EL (cell line): ENCODE measurements around the gene UBE2S.
"Not testable (repeated sequence)": the region's sequence is repeated elsewhere in the genome, so short reads cannot be mapped to it uniquely, and the experiment has no call there.

Experiments used
- DNase-seq: peaks from one replicate; pipeline ENCODE4 v3.0.0-alpha.2; 2016

Gene UBE2S

GRCh38 chr19:55402509-55402908 lies 5.1 kb downstream of the UBE2S start:
- DNase-seq = no peak

DNA sequence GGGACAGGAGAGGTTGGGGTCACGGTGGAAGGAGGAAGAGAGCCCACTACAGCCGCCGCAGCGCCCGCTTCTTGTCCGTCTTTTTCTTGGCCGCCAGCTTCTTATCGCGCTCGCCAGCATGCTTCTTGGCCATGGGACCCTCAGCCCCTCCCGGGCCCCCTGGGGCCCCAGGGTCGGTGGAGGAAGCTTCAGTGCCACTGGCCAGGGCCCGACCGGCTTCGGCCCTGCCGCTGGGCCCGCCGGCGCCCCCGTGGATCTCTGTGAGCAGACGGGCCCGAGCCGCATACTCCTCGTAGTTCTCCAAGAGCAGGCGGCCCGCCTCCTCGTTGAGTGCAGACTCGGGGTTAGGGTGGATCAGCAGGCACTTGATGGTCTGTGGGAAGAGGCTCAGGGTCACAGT lies 6.2 kb downstream of the UBE2S start:
- DNase-seq = not testable (repeated sequence)

DNA sequence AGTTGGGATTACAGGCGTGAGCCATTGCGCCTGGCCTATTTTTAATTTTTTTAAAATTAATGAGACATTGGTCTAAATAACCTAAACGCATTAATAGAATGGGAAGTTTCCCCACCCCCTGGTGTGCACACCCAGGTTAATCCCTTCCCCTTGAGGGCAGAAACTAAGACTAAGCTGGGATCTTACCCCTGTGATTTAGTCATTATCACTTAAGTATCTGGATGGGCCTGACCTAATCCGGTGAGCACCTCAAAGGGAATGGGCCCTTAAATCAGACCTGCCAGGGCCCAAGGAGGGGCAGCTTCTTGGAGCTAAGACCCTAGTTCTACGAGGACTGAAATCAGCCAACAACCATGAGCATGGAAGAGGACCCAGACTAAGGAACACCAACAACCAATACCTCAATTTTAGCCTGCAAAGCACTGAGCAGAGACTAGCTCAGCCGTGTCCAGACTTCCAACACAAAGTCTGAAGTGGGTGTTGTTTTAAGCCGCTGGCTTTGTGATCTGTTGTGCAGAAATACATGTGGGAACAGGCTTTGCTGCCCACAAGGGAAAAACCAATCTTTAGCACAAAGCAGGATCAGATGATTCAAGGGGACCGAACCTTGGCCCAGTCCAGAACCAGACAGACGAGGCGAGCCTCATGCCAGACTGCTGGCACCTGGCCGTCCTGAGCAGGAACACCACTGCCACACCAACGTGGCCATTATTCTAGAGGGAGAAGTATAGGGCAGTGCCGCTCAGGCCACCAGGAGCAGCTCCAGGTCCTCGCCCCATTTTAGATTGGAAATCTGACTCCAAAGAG lies 7.1 kb downstream of the UBE2S start:
- DNase-seq = no peak

- DNase-seq = no peak
Observed at GRCh38 chr19:55398200-55398925, 9.2 kb downstream of the UBE2S start.

DNA sequence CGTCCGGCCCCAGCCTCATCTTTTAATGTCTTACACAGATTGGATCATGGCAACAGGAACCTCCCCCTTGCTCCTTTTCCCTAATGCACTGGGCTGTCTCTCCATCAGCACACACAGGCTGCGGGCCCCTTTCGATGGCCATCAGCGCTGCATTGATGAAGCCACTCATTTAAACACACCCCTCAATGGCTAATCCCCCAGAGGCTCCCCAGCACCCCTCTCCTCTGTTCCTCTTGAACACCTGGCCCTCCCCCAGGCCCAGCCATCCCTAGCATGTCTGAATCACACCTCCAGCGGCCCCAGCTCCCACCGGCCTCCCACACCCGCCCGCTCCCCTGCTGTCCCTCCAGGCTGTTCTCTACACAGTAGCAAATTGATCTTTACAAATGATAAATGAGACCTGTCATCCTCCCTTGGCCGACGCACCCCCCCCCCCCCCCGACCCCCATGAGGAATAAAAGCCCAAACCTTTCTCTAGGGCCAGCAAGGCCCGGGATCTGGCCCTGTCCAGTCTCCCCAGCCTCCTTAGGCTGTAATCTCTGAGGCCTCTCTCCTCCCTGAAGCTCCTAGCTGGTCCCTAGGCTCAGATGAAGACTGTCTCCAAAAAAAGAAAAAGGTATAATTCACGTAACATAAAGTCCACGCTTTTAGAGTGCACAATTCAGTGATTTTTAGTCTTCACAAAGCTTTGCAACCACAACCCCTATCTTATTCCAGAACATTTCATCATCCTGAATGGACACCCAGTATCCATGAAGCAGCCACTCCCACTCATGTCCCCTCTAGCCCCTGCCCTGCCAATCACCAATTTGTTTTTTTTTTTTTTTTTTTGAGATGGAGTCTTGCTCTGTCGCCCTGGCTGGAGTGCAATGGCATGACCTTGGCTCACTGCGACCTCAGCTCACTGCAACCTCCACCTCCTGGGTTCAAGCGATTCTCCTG lies 14.5 kb downstream of the UBE2S start:
- DNase-seq = no peak

DNA sequence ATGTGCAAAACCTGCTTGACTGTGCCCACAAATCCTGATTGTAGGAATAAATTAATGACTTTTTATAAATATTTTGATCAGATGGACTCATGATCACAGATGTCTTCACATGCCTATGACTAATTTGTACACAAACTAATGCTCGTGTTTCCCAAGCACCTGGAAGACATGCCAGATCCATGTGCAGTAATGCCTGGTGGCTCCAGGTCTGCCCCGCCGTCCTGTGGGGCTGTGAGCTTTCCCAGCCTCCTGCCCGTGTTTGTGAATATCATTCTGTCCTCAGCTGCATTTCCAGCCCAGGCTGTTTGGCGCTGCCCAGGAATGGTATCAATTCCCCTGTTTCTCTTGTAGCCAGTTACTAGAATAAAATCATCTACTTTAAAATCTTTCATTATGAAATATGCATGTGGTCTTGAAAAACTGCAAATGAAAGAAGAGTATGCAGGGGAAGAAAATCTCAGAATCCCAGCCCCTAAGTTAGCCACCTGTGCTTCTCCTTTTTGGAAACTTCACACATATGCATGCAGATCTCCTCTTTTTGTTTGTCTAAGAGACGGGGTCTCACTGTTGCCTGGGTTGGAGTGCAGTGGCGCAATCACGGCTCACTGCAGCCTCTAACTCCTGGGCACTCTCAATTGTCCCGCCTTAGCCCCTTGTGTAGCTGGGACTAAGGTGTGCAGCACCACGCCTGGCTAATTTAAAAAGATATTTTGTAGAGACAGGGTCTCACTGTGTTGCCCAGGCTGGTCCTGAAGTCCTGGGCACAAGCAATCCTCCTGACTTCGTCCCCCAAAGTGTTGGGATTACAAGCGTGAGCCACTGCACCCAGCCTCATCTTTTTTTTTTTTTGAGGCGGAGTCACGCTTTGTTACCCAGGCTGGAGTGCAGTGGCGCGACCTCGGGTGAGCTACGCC lies 15.6 kb downstream of the UBE2S start:
- DNase-seq = no peak

DNA sequence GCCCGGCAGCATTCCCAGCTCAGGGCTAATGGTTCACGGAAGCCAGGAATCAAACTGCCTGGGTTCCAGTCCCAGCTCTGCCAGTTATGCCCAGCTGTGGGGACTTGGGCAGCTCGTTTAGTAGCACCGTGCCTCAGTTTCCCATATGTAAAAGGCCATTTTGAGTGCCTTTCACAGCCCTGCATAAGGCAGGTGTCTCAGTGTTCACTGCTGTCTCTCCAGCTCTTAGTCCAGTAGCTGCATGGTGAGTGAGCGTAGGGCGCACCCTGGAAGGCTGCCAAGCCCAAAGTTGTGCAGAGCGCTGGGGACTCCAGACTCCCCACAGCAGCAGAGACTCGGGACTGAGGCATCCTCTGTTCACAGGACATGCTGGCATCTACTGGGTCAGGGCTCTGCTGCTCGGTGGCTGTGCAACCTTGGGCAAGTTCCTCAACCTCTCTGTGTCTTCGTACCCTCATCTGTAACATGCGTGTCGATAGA lies 16.4 kb downstream of the UBE2S start:
- DNase-seq = no peak

DNA sequence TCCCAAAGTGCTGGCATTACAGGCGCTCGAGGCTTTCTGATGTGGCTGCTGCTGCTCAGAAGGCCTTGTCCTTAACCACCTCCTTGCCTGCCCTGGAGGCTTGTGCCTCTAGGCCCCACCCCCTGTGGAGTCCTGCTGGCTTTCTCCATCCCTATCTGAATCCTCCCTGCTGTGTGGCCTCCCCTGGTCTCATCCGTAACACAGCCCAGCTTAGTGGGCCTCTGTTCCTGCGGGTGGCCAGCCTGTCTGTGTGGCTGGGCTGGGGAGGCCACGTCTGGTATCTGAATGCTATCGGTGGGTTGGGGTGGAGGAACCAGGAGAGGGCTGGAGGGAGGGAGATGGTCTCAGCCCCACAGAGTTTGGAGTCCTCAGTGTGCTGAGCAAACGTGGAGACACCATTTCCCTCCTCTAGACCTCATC lies 17.1 kb downstream of the UBE2S start:
- DNase-seq = peak; percentile 34

- no peak for DNase-seq
Observed at GRCh38 chr19:55389386-55390317, 17.9 kb downstream of the UBE2S start.

DNA sequence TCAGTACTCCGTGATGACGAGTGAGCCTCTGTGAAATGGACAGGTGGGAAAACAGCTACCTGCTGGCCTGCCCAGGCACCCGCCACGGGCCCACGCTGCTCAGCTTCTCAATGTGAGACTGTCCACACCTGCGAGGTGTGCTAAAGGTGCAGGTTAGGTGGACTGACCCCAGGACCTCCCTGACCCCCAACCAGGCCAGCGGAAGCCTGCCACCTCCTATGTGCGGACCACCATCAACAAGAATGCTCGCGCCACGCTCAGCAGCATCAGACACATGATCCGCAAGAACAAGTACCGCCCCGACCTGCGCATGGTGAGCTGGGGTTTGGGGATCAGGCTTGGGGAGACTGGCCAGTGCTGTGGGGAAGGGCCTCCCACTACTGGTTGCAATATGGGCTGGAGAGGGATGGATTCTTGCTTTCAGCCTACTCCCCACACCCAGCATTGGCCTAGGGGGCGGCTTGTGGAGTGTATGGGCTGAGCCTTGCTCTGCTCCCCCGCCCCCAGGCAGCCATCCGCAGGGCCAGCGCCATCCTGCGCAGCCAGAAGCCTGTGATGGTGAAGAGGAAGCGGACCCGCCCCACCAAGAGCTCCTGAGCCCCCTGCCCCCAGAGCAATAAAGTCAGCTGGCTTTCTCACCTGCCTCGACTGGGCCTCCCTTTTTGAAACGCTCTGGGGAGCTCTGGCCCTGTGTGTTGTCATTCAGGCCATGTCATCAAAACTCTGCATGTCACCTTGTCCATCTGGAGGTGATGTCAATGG lies 19.7 kb downstream of the UBE2S start:
- no peak for DNase-seq

DNA sequence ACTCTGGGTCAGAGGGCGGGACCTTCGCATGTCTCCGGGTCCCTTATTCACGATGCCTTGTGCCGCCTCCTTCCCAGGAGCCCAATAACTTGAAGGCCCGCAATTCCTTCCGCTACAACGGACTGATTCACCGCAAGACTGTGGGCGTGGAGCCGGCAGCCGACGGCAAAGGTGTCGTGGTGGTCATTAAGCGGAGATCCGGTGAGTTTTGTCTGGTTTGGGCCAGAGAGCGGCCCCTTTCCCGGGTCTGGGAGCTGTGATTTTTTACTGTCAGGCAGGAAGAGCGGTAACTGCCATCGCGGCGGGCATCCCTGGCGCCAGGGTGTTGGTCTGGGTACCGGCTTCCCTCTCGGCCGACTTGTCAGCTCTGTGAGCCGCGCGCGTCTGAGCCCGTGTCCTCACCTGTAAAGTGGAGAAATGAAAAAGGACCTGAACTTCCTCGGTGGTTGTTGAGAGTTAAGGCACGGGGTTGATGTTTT lies 21.1 kb downstream of the UBE2S start:
- DNase-seq = no peak

GRCh38 chr19:55385724-55386492 lies 21.7 kb downstream of the UBE2S start, which contains the start of gene RPL28:
Gene RPL28 (plus strand): TSS chr19:55385932. CDS start chr19:55386358, 426 bp downstream.
- DNase-seq = peak; percentile 98

- DNase-seq = peak; percentile 97
Observed at GRCh38 chr19:55384920-55385723, 22.5 kb downstream of the UBE2S start.

GRCh38 chr19:55384131-55384919 lies 23.3 kb downstream of the UBE2S start, which contains the start of gene TMEM238:
Gene TMEM238 (minus strand): TSS chr19:55384292. CDS start chr19:55384259, 33 bp downstream.
- no peak for DNase-seq

- DNase-seq = peak; percentile 70
Observed at GRCh38 chr19:55383279-55384130, 24.1 kb downstream of the UBE2S start.

DNA sequence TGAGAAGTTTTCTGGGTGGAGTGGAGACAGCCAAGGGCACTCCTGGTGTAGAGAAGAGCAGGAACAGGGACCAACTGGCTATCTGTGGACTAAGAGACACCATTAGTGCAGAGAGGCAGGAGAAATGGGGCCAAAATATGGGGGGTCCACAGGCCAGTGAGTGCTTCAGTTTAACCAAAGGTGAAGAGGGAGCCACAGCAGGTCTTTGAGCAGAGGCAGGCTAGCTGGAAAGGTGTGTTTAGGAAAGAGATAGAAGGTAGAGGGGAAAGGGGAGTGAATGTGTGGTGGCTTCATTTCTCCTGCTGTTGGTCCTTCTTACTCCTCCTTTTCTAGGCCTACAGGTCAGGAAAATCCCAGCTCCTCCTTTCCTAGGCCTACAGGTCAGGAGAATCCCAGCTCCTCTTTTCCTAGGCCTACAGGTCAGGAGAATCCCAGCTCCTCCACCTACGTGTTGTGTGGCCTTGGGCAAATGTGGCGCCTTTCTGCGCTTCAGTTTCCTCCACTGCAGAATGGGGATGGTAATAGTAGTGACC lies 25.0 kb downstream of the UBE2S start:
- no peak for DNase-seq
